ENCODE measurements around the gene SP110.
"Not testable (repeated sequence)": the region's sequence is repeated elsewhere in the genome, so short reads cannot be mapped to it uniquely, and the experiment has no call there.

The SP110 gene

DNA sequence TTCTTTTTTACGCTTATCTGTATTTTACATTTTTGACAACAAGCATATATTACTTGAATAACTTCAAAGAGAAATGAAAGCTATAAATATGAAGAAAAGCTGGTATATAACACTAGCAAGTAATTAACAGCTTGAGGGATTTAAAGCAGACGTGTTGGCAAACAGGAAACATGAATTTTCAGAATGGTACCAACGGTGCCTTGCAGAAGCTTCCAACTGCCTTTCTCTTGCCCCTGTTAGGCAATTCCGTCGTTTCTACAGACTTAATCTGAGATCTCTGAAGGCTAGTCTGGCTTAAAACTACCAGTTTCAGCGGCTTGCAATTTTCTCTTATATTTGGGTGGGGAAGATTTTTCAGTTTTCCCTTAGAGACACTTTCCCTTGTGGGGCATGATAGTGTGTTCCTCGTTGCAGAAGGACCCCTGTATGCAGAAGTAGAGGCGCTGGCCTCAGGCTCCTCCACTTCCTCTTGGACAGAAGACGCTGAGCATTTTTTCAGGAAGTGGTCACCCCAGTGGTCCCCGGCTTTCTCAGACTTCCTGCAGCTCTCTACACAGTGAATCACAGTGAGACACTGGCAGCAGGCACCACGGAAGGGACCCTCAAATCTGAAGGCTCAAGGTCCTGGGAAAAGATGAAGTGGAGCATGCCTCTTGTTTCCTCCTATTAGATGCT is 94.9 kb downstream of the SP110 start:
- no peak for DNase-seq (ENCODE audit: low spot score)

DNA sequence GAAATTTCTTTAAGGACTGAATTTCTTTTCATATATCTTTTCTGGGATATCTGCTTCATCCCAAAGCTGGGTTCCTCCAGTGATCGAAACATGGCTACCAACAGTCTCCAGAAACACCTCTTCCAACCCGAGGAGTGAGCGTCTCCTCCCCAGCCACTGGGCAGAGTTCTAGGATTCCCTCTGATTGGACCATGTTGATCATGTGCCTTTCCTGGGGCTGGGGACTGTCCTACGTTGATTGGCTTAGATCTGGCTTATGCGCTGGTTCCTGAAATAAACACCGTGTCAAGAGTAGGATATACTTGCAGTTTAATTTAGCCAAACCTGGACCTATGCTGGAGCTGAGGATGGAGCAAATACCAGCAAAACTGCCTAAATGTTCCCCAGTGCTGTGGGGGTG is 95.5 kb downstream of the SP110 start:
- DNase-seq (ENCODE audit: low spot score): no peak

DNA sequence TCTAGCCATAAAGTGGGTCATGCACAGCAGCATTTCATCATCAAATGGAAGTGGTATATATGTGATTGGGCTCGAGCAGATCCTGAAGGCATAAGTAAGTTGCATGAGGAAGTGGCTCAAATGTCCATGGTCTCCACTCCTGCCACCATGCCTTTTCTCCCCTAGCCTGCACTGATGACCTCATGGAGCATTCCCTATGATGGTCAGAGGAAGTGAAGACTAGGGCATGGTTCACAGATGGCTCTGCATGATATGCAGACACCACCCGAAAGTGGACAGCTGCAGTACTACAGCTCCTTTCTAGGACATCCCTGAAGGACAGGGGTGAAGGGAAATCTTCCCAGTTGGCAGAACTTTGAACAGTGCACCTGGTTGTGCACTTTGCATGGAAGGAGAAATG is 99.4 kb downstream of the SP110 start:
- DNase-seq (ENCODE audit: low spot score): not testable (repeated sequence)

DNA sequence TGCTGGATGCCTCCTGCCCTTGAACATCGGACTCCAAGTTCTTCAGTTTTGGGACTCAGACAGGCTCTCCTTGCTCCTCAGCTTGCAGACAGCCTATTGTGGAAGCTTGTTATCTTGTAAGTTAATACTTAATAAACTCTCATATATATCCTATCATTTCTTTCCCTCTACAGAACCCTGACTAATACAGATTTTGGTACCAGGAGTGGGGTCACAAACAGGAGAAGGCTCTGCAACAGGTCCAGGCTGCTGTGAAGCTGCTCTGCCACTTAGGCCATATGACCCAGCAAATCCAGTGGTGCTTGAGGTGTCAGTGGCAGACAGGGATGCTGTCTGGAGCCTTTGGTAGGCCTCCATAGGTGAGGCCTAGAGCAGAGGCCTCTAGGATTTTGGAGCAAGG is 100.0 kb downstream of the SP110 start:
- not testable (repeated sequence) for DNase-seq (ENCODE audit: low spot score)
